ENCODE results near the gene P2RY13. TPM values are rescaled to one million over a fixed set of nuclear protein-coding genes. Genes with fewer than 3 reads are reported as not detected.

Gene P2RY13
- total and polyA plus RNA-seq, 2 of the 13 experiments (the other 11 are each of a cell fraction or from before 2014, with no cell fraction given): not detected

DNA sequence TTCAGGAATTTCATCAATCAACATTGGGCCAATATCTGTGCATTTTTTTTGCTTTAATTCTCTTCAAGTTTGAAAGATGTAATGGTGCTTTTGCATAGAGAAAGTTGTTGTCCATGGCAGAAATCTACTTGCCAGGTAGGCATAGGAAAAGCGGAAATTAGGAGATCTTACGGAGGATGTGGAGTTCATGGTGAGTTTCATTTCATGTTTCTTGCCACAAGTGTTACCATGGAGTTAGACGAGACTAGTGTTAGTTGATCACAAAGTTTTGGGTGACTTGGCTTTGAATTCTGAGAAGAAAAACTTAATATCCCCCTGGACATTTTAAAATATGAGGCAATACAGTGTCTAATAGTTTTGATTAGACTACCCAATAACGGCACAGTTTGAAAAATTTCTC lies 1.0 kb upstream of the P2RY13 start (continued):
- TF ChIP-seq, protein P1, sequence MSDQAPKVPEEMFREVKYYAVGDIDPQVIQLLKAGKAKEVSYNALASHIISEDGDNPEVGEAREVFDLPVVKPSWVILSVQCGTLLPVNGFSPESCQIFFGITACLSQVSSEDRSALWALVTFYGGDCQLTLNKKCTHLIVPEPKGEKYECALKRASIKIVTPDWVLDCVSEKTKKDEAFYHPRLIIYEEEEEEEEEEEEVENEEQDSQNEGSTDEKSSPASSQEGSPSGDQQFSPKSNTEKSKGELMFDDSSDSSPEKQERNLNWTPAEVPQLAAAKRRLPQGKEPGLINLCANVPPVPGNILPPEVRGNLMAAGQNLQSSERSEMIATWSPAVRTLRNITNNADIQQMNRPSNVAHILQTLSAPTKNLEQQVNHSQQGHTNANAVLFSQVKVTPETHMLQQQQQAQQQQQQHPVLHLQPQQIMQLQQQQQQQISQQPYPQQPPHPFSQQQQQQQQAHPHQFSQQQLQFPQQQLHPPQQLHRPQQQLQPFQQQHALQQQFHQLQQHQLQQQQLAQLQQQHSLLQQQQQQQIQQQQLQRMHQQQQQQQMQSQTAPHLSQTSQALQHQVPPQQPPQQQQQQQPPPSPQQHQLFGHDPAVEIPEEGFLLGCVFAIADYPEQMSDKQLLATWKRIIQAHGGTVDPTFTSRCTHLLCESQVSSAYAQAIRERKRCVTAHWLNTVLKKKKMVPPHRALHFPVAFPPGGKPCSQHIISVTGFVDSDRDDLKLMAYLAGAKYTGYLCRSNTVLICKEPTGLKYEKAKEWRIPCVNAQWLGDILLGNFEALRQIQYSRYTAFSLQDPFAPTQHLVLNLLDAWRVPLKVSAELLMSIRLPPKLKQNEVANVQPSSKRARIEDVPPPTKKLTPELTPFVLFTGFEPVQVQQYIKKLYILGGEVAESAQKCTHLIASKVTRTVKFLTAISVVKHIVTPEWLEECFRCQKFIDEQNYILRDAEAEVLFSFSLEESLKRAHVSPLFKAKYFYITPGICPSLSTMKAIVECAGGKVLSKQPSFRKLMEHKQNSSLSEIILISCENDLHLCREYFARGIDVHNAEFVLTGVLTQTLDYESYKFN (CRISPR knock-in tag; conservative IDR thresholded peaks at IDR 0.05): no peak

DNA sequence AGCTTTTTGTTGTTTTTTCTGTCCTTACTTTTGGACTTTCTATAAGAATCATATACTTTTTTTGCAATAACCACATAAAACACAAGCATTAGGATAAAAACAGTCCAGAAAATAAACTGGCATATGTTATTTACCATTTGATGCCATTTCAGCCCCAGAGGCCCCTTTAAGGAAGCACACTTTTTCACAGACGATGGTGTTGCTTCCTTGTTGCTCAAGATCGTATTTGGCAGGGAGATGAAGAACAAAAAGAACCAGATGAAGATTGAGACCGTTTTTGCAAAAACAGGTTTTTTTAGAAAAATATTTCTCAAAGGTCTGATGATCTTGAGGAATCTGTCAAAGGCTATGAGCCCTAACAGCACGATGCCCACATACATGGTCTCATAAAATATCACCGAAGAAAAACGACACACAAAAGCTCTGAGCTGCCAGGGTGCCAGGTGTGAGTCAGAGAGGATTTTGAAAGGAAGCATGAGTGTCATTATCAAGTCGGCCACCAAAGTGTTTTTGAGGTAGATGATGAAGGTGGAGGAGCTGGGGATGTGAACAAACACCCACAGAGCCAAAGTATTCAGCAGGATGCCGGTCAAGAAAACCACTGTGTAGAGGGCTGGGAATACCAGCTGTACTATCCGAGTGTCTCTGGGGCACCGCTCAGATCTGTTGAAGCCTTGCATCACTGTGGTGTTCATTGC lies 902 bp downstream of the P2RY13 start:
- Histone ChIP-seq H3K9ac (ENCODE audit: insufficient read depth, low read depth, low read length) (no peak overlapping the region), H3K9me3 (ENCODE audit: low read length) (no peaks in the 10 kb centered on the region), H3K27me3 (ENCODE audit: control insufficient read depth in 1 of 2, insufficient read depth in 2 of 2, low read length in 2 of 2) (no peaks in the 10 kb centered on the region), H2AFZ (ENCODE audit: low read length) (no peak overlapping the region), H4K20me1 (ENCODE audit: insufficient read depth, low read length) (no peaks in the 10 kb centered on the region), H3K79me2 (ENCODE audit: insufficient read depth, low read length) (no peaks in the 10 kb centered on the region), H3K4me1 (ENCODE audit: insufficient read depth, low read length) (no peaks in the 10 kb centered on the region), H3K4me3 (replicated peaks in 1 of 3; ENCODE audit: insufficient read depth in 1 of 3, low read depth in 2 of 3, low read length in 3 of 3) (no peak overlapping the region), H3K36me3 (replicated peaks in 1 of 2; ENCODE audit: control insufficient read depth in 1 of 2, insufficient read depth in 2 of 2, low read length in 2 of 2) (no peaks in the 10 kb centered on the region), H3K27ac (ENCODE audit: extremely low read length, insufficient read depth, low read length) (no peak overlapping the region), H3K4me2 (ENCODE audit: low read depth, low read length) (no peak overlapping the region)
- no TSS peak for BruUV-seq (replicated peaks)
- WGBS (ENCODE audit: low lambda C conversion rate): 31% methylated on average over 10 of the region's 10 CpGs
- no peak for ATAC-seq
- intact Hi-C loops (cut with micrococcal nuclease; ENCODE audit: unreplicated experiment) (no loop called here), in situ Hi-C loops (cut with HindIII; ENCODE audit: extremely low pct_ligation_motif_present, low pct_unique_long_range_greater_than_20kb) (no loop called here)
- DNase-seq (ENCODE audit: low spot score): no peak
- ChIA-PET CTCF (ENCODE audit: low intra/inter-chr PET ratio, low total read pairs) (interaction anchor here (1.9 kb wide), 1 partner anchor 100 kb away, joined by 11 read pairs; no protein-coding TSS in a partner anchor), POLR2A (no interaction called here)
- TF ChIP-seq NBN (conservative IDR thresholded peaks at IDR 0.05) (no peak), KAT2B (IDR thresholded peaks at IDR 0.05; ENCODE audit: borderline replicate concordance, low read depth, low read length) (no peak), ZFP37 (CRISPR knock-in tag; IDR thresholded peaks at IDR 0.05; ENCODE audit: borderline replicate concordance) (no peak), TMF1 (CRISPR knock-in tag; IDR thresholded peaks at IDR 0.05; ENCODE audit: low read depth) (no peak), FIP1L1 (IDR thresholded peaks at IDR 0.05; ENCODE audit: borderline replicate concordance, insufficient read depth, low read depth, low read length) (no peak), RELA (CRISPR knock-in tag; IDR thresholded peaks at IDR 0.05) (no peak), HOXA5 (CRISPR knock-in tag; IDR thresholded peaks at IDR 0.05) (no peak)
- TF ChIP-seq, protein P2, sequence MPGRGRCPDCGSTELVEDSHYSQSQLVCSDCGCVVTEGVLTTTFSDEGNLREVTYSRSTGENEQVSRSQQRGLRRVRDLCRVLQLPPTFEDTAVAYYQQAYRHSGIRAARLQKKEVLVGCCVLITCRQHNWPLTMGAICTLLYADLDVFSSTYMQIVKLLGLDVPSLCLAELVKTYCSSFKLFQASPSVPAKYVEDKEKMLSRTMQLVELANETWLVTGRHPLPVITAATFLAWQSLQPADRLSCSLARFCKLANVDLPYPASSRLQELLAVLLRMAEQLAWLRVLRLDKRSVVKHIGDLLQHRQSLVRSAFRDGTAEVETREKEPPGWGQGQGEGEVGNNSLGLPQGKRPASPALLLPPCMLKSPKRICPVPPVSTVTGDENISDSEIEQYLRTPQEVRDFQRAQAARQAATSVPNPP (CRISPR knock-in tag; IDR thresholded peaks at IDR 0.05): no peak
- FAIRE-seq: no peak
